Mucosa of gallbladder (tissue), 1 donor: Measurements from ENCODE around the gene SPDYE1. TPM values are rescaled to one million over a fixed set of nuclear protein-coding genes. Genes with fewer than 3 reads are reported as not detected.
"Not testable (repeated sequence)": the region's sequence is repeated elsewhere in the genome, so short reads cannot be mapped to it uniquely, and the experiment has no call there.

Experiments
- DNase-seq: peaks from one replicate; pipeline ENCODE4 v3.0.0-alpha.2; 2020; ENCODE audit warnings: low spot score
- total RNA-seq: library from RNA; stranded (reverse); gene quantifications from one replicate; pipeline ENCODE4 v1.2.1, GENCODE V29; 2021
- donor health status: DM: no; HTN: no; CAD: no.

The SPDYE1 gene
- not detected for total RNA-seq

DNA sequence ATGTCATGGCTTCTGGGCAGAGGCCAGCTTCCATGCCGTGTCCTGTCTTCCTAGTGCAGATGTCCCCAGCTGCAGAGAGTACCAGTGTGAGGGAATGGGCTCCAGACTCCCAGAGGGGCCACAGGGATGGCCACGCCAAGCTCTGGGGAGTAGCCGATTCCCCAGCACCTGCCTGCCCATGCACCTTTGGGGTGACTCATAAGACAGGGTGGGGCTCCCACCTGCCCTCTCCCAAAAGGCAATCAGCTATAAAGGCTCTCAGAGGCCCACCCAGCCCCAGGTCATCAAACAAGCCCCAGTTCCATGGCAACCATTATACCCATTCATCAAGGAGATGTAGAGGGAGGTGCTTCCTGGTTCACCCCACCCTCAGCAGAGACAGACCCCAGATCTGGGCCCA is at the start of gene SPDYE1:
SPDYE1 (plus strand) TSS at position 366 of the 400 bp plus-strand sequence. CDS start 2,053 bp downstream, outside the sequence.
- DNase-seq, result not testable (repeated sequence)

DNA sequence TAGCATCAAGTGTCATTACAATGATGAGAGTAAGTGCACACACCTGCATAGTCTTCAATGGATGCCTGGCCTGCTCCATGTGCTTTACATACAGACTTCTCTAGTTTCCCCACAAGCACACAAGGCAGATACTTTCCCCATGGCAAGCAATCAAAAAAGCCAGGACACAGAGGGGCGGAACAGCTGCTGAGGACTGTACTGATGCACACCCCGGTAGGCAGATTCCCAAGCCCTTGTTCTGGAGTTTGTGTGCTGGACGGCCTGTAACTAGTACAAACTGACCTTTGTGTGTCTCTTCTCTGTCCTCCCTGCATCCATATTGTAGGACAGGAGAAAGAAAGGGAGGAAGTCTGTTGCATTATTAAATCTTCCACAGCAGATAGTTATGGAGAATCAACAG is 45.7 kb upstream of the SPDYE1 start:
- no peak for DNase-seq

DNA sequence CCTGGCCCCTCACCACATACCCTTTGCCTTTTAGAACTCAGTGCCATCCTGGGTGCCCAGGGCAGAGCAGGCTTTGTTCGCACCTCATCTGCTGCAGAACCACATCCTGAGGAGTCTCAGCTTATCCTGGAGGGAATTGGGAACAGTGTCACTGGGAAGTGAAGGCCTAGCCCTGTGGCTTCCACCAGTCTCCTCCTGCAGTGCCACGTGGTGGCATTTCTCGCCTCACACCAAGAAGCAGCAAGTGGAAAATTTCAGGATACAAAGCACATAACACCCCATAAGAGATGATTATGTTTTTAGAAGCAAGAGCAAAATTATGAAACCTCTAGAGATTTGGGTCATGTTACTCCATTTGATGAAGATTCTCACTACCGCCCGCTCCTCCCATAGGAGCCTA is 44.6 kb upstream of the SPDYE1 start:
- DNase-seq, result no peak

GRCh38 chr7:43954524-43955228 is 43.0 kb upstream of the SPDYE1 start:
- DNase-seq, result no peak

GRCh38 chr7:43956027-43956426 is 41.7 kb upstream of the SPDYE1 start:
- DNase-seq, result no peak

GRCh38 chr7:43960933-43961332 is 36.8 kb upstream of the SPDYE1 start:
- DNase-seq, result no peak

DNA sequence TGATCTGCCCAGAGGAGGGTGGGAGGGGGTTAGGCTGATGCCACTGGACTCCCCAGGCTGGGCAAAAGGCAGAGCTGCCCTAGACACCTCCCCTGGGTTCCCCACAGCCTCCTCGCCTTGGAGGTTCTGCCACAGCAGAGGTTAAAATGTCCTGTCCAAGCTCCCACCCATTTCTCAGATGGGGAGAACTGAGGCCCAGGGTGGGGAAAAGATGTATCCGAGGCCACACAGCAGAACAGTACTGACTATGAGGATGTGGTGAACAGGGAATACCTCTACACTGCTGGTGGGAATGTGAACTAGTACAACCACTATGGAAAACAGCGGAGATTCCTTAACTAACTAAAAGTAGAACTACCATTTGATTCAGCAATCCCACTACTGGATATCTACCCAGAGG is 31.3 kb upstream of the SPDYE1 start:
- DNase-seq, result not testable (repeated sequence)

DNA sequence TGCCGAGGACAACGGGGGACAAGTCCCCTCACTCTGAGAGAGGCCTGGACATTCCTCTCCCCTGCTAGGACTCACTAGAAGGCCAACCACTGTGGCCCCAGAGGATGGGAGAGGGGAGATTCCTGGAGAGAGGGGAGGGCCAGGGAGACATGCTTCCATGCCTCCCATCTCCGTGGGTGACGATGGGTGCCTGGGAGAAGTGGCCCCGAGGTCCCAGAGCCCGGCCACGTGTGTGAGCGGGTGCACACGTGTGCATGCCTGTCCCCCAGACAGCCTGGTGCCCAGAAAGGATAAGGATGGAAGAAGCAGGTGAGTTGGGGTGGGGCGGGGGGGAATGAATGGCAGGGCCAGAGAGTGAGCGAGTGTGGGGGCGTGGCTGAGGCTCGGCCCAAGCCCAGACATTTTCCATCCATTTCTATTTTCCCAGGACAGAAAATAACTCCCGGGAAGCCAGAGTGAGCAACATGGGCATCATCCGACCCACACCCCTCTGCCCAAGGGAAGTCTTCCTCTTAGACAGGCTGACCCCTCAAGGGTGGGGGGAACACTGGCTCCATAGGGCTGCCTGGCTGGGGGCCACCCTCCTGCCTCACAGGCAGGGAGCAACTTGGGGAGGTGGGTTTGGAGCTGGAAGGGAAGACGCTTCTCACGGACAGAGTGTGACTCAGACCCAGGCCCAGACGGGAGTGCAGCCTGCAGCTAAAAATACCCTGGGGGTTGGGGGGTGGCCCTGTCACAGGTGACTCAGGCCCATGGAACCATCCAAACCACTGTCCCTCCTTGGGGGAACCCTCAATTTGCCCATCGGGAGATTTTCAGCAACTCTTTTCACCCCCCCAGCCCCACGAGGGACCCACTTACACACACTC is 29.3 kb upstream of the SPDYE1 start:
- not testable (repeated sequence) for DNase-seq

- DNase-seq, result not testable (repeated sequence)
Observed at GRCh38 chr7:43969586-43969985, 28.1 kb upstream of the SPDYE1 start.

GRCh38 chr7:43970698-43971097 is 27.0 kb upstream of the SPDYE1 start:
- not testable (repeated sequence) for DNase-seq

DNA sequence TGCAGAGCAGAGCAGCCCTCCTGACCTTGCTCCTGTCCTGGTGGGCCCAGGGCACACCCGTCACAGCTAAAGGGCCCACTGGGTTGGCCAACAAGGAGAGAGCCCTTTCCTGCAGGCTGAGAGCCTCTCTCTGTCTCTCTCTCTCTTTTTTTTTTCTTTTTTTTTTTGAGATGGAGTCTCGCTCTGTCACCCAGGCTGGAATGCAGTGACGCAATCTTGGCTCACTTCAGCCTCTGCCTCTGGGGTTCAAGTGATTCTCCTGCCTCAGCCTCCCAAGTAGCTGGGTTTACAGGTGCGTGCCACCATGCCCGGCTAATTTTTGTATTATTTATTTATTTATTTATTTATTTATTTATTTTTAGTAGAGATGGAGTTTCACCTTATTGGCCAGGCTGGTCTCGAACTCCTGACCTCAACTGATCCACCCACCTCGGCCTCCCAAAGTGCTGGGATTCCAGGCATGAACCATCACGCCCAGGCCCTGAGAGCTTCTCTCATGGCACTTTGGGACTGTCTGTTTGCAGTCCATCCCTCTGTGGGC is 23.6 kb upstream of the SPDYE1 start:
- DNase-seq, result not testable (repeated sequence)

DNA sequence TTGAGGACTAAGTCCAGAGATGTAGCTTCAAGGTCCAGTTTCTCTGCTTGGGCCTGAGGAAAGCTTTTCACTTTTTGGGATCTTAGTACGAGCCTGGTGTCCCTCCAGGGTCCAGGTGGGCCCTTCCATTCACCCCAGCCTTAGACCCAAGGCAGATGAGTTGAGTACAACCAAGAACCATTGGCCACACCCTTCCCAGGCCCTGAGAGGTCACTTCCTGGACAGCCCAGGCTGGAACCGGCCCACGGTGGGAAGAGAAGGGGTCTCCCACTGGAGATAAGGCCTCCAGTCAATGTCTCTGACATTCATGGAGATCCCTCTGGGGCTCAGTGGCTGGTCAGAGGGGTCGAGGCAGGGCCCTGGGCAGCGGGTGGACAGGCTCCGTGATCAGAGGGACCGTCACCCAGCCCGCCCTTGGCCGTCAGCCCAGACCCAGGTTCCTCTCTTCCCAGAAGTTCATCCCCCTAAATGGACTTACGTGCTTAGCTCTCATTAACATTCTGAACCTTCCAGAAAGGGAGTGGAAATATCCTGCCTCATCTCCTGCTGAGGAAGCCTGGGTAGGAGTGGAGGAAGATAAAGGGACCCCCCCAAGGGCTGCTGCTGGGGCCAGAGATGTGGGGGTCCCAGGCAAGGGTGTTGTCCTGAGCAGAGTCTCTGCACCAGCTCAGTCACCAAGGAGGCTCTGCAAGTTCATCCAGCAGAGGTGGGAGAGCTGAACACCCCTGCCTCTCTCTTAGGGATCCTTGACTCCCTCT is 22.8 kb upstream of the SPDYE1 start:
- DNase-seq, result not testable (repeated sequence)

GRCh38 chr7:43977525-43977924 is 20.2 kb upstream of the SPDYE1 start:
- DNase-seq, result no peak

GRCh38 chr7:43978102-43978501 is 19.6 kb upstream of the SPDYE1 start:
- not testable (repeated sequence) for DNase-seq

- DNase-seq, result not testable (repeated sequence)
Observed at GRCh38 chr7:43982848-43983247, 14.8 kb upstream of the SPDYE1 start.

DNA sequence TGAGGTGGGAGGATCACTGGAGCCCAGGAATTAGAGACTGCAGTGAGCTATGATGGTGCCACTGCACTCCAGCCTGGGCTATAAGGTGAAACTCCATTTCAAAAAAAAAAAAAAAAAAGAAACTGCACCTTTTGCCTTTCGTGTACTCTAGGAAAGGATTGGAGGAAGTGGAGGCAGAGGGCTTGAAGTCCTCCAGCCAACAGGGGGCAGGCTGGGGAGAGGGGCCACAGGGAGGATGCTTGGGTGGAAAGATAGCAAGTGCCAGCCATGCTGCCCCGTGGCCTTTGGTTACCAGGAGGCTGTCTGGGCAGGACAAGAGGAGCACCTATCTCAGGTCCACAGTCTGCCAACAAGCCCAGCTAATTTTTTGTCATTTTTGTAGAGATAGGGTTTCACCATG is 14.0 kb upstream of the SPDYE1 start:
- DNase-seq, result not testable (repeated sequence)

GRCh38 chr7:43985904-43986864 is 11.5 kb upstream of the SPDYE1 start:
- peak; percentile 15 for DNase-seq

GRCh38 chr7:43987476-43987875 is 10.2 kb upstream of the SPDYE1 start:
- DNase-seq, result not testable (repeated sequence)

- not testable (repeated sequence) for DNase-seq
Observed at GRCh38 chr7:43990011-43990585, 7.6 kb upstream of the SPDYE1 start.

DNA sequence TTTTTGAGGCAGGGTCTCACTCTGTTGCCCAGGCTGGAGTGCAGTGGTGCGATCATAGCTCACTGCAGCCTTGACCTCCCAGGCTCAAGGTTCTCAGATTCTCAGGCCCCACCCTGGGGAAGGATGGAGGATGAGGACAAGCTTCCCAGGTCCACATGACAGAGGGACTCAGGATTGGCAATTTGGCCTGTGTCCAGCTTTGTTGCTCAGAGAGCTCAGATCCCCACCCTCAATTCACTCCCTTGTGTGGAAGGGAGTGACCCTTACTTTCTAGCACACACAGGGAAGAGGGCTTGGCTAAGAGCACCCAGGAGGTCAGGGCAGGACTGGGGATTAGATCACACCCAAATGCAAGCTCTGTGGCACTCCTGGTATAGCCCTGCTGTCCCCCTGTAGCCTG is 6.9 kb upstream of the SPDYE1 start:
- not testable (repeated sequence) for DNase-seq
